Subcutaneous abdominal adipose tissue (tissue), 5 donors: ENCODE measurements around the gene SELENOO.

Experiments
- H3K27ac ChIP-seq: one replicate; pipeline ENCODE4 v1.7.0; 2013; ENCODE audit warnings: low read depth, mild to moderate bottlenecking, inconsistent platforms, low read length, moderate library complexity
- H3K27me3 ChIP-seq, 5 donors: one replicate each; pipeline ENCODE4 v1.7.0; 2013; ENCODE audit warnings: low read length in 5 of 5, inconsistent platforms in 1 of 5; ENCODE audit not compliant: control insufficient read depth in 5 of 5, insufficient read depth in 4 of 5
- H3K36me3 ChIP-seq, 5 donors: one replicate each; pipeline ENCODE4 v1.7.0; 2013; ENCODE audit warnings: low read length in 5 of 5; ENCODE audit not compliant: control insufficient read depth in 5 of 5, insufficient read depth in 5 of 5
- H3K4me1 ChIP-seq, 5 donors: one replicate each; pipeline ENCODE4 v1.7.0; 2013; ENCODE audit warnings: low read length in 5 of 5, mild to moderate bottlenecking in 3 of 5, moderate library complexity in 1 of 5; ENCODE audit not compliant: control insufficient read depth in 5 of 5, insufficient read depth in 5 of 5
- H3K4me3 ChIP-seq, 5 donors: one replicate each; pipeline ENCODE4 v1.7.0; 2013; ENCODE audit warnings: low read length in 5 of 5, low read depth in 1 of 5
- H3K9ac ChIP-seq, 5 donors: one replicate each; pipeline ENCODE4 v1.7.0; 2013; ENCODE audit warnings: low read length in 5 of 5, mild to moderate bottlenecking in 4 of 5, moderate library complexity in 3 of 5
- H3K9me3 ChIP-seq, 5 donors: one replicate each; pipeline ENCODE4 v1.7.0; 2013; ENCODE audit warnings: low read length in 5 of 5; ENCODE audit not compliant: control insufficient read depth in 5 of 5
- donor health status: healthy.
- donor health status: healthy.
- donor health status: healthy.
- donor health status: healthy.
- donor health status: healthy.

The SELENOO gene

DNA sequence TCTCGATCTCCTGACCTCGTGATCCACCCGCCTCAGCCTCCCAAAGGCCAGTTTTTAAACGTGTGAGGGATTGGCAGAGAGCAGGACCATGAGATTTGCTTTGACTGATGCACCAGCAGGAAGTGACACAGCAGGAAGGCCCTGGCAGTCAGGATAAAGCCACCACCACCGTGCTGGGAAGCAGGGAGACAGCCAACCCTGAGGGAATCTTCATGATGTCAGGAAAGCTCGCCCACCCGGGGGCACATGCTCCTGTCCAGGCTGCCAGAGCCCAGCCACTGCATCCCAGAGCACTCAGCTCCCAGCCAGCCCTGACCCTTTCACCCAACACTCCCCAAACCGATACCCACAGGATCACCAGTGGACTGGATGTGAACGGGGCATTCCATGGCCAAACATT lies 37.9 kb downstream of the SELENOO start:
- Histone ChIP-seq H3K27me3 (no peaks in the 10 kb centered on the region), H3K4me3 (no peak overlapping the region), H3K36me3 (peaks cover 0 to 38% (median 30%) of the 10 kb centered on the region in 5 donors), H3K27ac (no peak overlapping the region), H3K4me1 (peaks cover 5 to 32% (median 28%) of the 10 kb centered on the region in 5 donors), H3K9me3 (no peaks in the 10 kb centered on the region), H3K9ac (no peak overlapping the region)

DNA sequence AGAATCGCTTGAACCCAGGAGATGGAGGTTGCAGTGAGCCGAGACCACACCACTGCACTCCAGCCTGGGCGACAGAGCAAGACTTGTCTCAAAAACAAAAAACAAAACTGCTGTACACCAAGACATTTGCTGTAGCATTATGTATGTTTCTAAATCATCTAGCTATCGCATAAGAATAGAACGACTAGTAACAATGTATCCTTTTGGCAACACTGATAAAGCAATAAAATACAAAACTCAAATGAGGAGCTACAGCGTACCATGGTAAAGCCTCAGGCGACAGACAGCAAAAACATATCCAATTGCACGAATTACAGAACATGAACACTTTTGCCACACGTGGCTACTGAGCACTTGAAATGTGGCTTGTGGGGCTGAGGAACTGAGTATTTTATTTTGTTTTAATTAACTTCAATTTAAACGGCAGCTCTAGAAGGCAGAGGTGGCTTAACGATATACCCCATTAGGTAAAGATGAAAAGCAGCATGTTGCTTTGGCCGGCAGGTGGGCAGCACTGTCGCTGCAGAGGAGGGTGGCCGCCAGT lies 41.7 kb downstream of the SELENOO start:
- H3K4me1 ChIP-seq, result peaks cover 5 to 54% (median 48%) of the 10 kb centered on the region in 5 donors

DNA sequence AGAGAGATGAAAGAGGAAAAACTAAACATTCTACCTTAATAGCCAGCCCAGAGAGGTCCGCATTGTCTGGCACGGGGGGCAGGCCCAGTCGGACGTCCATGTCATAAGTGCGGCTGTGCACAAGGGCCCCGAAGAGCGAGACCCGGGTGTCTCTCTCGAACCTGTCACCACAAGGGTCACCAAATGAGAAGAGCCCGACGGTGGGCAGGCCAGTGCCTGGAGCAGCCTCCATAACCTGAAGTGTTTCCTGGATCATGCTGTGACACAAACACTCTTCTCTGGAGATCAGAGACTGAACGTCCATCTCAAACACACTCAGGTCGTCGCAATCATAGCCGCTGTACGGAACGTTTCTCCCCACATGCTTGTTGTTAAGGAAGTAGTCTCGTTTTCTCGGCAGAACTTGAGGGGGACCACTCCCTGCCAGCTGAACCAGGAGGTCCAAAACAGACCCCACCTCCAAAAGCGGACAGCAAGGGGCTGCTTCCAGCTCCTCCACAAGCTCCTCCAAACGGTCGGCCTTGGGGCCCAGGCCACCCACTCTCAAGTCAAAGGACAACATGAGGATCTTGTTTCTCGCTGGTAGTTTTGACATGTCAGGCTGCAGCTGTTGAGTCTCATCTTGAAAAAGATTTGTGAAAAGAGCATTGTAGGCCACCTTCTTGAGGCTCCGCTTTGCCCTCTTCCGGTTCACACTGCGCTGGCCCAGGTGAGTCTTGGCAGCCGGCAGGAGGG lies 43.0 kb downstream of the SELENOO start:
- H3K4me1 ChIP-seq, result peaks cover 5 to 59% (median 49%) of the 10 kb centered on the region in 5 donors
- H3K36me3 ChIP-seq, result peaks cover 0 to 34% (median 24%) of the 10 kb centered on the region in 5 donors
- H3K4me3 ChIP-seq, result peak overlapping the region; percentile 90 to 99 (median 95)
- H3K9ac ChIP-seq, result peak overlapping the region; percentile 81 to 99 (median 96)
- peak overlapping the region; percentile 93 for H3K27ac ChIP-seq
- no peaks in the 10 kb centered on the region for H3K27me3 ChIP-seq
- H3K9me3 ChIP-seq, result no peaks in the 10 kb centered on the region

More for the DNA sequence above, 41.7 kb downstream of the SELENOO start:
- H3K9me3 ChIP-seq, result no peaks in the 10 kb centered on the region
- peak overlapping the region; percentile 38 to 99 (median 67) for H3K4me3 ChIP-seq
- no peaks in the 10 kb centered on the region for H3K27me3 ChIP-seq
- no peak overlapping the region for H3K27ac ChIP-seq
- peak overlapping the region; percentile 40 to 69 (median 66) for H3K9ac ChIP-seq
- H3K36me3 ChIP-seq, result peaks cover 0 to 39% (median 23%) of the 10 kb centered on the region in 5 donors

DNA sequence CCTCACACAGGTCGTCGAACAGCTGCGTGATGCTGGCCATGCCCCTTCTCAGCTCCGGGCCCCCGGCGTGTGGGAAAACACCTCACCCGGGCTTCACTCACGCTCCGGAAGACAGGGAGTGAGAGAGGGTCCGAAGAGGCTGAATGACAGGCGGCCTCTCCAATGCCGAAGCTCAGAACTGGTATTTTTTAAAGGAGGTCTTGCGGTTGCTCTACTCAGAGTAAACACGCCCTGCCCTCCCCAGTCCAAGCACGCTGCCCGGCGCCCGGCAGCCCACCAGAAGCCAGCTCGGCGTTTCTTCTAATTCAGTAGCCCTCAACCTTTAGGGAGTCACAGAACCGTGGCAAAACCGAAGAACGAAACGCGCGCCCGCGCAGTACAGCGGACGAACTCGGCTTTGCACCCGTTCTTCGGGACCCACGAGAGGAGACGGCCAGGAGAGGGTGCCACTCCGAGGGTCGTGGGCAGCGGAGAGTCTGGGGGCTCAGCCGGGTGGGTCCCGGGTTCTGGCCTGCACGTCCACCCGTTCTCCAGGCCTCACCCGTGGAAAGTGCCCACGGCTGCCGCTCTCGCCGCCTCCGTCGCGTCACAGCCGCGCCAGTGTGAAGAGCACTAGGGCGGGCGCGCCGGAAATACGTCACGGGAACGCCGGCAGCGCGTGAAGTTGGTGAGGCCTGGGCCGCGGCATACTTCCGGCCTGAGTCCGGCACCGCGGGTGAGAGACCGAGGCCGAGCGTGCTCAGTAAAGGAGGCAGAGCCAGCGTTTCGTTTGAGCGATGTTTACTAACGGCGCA lies 43.8 kb downstream of the SELENOO start, which contains the start of gene TUBGCP6:
Gene TUBGCP6, minus strand, starts transcription at position 604 of the 794 bp plus-strand sequence. Its CDS starts 564 bp downstream, at position 40.
- H3K4me3 ChIP-seq, result peak within 1 kb of the TSS; percentile 90 to 99 (median 95)

DNA sequence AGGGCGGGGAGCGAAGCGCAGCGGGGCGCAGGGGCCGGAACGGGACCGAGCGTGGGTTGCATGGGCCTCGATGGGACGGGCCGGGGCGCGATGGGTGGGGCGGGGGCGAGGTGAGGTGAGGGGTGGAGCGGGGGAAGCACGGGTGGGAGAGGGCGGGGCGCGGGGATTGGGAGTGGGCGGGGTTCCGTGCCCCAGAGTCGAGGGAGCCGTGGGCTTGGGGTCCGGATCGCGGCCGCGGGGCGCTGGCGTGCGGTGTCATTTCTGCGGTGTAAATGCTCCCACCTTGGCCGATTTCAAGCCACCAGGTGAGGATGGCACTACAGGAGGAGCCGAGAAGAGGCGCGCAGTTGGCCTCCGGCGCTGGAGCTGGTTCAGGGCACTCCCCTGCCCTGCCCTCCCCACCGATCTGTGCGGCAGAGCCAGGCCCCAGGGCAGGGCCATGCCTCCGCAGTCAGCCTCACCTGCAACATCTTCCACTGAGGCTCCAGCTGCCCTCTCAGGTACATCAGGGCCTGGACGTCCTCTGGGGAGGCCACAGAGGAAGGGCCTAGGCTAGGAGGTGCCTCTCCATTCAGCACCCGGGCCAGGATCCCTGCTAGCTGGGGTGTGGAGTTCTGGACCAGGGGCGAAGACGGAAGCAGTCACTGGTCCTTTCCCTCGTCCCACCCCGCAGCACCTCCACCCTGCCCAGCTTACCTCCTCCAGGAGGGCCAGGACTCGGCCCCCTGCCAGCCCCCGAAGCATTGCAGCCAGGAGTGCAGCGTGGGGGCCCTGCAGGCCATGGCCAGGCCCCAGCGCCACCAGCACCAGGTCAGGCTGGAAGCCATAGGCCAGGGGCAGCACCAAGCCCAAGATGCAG lies 44.6 kb downstream of the SELENOO start:
- H3K9me3 ChIP-seq, result no peaks in the 10 kb centered on the region
- H3K9ac ChIP-seq, result peak overlapping the region; percentile 68 to 99 (median 96)
- H3K36me3 ChIP-seq, result peaks cover 0 to 20% (median 15%) of the 10 kb centered on the region in 5 donors
- peaks cover 11 to 72% (median 59%) of the 10 kb centered on the region in 5 donors for H3K4me1 ChIP-seq
- H3K27me3 ChIP-seq, result no peaks in the 10 kb centered on the region
- H3K4me3 ChIP-seq, result peak overlapping the region; percentile 68 to 99 (median 95)
- H3K27ac ChIP-seq, result peak overlapping the region; percentile 93

More for the DNA sequence above, 43.8 kb downstream of the SELENOO start, which contains the start of gene TUBGCP6:
- Histone ChIP-seq H3K27ac (peak within 1 kb of the TSS; percentile 93), H3K27me3 (no peaks in the 10 kb centered on the region), H3K4me1 (peaks cover 5 to 63% (median 50%) of the 10 kb centered on the region in 5 donors), H3K9ac (peak within 1 kb of the TSS; percentile 81 to 99 (median 96)), H3K36me3 (peaks cover 0 to 27% (median 22%) of the 10 kb centered on the region in 5 donors), H3K9me3 (no peaks in the 10 kb centered on the region)

DNA sequence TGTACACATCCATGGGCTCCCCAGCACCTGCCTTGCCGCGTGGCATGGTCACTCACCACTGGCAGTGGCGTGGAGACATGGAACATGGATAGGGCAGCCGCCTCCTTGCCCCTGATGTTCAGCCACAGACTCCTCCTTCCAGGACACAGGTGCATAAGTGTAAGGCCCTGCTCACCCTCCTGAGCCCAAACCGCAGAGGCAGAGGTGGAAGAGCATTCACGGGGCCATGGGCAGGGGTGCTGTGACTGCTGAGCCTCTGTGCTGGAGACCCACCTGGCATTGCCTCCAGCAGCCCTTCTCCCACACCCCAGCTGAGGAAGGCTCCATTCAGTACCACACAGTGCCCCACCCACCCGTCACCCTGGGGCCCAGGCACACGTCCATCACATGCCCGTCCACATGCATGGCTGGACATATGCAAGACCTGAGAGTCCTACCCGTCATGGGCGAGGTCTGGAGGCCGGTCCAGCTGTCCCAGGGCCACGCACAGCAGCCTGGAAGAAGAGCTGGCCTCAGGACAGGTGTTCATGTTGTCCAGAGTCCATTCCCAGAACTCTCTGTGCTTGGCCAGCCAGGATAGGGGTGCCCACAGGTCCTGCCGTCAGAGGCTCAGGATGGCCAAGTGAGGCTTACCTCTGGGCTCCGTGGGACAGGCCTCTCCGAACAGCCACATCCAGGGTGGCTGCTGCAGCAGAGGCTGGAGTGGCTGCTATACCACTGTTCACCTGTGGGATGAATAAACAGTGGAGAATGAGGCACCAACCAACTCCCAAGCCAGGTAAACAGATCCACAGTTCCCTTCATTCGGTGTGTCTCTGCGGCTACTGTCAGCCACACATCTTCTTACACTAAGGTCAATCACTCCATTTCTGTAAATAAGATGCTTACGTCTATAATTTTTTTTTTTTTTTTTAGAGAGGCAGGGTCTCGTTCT lies 45.7 kb downstream of the SELENOO start:
- H3K9ac ChIP-seq, result peak overlapping the region in 4 of 5 donors; percentile 94 to 98 (median 95)
- no peaks in the 10 kb centered on the region for H3K27me3 ChIP-seq
- H3K4me3 ChIP-seq, result no peak overlapping the region
- H3K9me3 ChIP-seq, result no peaks in the 10 kb centered on the region
- peaks cover 0 to 20% (median 15%) of the 10 kb centered on the region in 5 donors for H3K36me3 ChIP-seq
- H3K27ac ChIP-seq, result no peak overlapping the region
- H3K4me1 ChIP-seq, result peaks cover 9 to 72% (median 59%) of the 10 kb centered on the region in 5 donors

DNA sequence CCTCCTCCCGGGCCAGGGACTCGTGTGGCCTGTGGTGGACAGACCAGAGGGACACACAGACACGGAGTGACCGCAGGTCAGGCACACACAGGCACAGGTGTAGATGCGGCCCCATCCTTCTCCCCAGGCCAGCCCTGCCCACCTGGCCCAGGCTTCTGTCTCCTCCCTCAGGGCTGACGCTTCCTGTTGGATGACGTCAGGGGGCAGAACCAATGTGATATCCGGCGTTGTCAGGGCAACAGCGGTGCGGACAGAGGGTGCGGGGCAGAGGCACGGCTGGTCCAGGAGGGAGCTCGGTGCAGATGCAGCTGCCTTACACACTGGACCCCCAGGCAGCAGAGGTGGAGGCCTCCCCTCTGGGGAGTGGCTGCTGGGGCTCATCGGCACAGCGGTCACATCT lies 46.9 kb downstream of the SELENOO start:
- H3K4me1 ChIP-seq, result peaks cover 5 to 69% (median 54%) of the 10 kb centered on the region in 5 donors
- peak overlapping the region in 1 of 5 donors; percentile 1 for H3K9ac ChIP-seq
- no peak overlapping the region for H3K4me3 ChIP-seq
- no peaks in the 10 kb centered on the region for H3K9me3 ChIP-seq
- no peaks in the 10 kb centered on the region for H3K27me3 ChIP-seq
- H3K36me3 ChIP-seq, result peaks cover 0 to 20% (median 15%) of the 10 kb centered on the region in 5 donors
- no peak overlapping the region for H3K27ac ChIP-seq

DNA sequence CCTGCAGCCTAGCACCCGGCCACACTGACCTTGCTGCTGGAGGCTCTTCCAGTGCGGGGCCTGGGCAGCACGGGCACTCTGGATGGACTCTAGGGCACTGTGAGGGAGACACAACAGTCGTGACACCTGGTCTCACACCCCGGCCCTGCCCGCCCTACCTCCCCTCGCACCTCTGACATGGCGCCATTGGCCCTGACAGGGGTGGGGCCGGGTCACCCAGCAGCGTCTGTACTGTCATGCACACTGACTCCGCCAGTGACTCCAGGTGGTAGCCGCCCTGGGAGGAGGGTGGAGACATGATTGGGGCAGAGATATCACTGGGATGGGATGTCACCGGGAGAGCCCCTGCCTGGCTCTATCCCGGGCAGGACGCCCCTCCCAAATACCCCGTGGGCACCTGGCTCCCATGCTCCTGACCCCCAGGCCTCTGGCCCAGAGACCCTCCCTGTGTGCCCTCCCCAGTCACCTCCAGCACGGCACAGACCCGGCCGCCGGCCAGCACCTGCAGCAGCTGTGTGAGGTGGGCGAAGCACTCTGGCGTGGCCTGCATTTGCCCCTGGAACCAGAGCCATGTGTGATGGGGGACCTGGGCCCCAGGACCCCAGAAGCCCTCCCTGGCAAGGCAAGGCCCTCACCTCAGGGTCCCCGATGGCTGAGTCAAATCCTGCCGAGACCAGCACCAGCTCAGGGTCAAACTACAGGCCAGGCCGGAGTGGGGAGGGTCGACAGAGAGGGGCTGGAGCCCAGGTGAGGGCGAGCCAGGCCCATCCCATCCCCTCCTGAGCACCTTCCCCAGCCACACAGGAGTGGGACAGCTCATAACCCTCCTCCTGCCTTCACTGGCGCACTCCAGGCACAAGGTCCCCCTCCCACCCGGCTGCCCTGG lies 47.6 kb downstream of the SELENOO start:
- no peak overlapping the region for H3K4me3 ChIP-seq
- H3K27me3 ChIP-seq, result no peaks in the 10 kb centered on the region
- no peaks in the 10 kb centered on the region for H3K9me3 ChIP-seq
- H3K27ac ChIP-seq, result no peak overlapping the region
- H3K36me3 ChIP-seq, result peaks cover 0 to 20% (median 15%) of the 10 kb centered on the region in 5 donors
- H3K4me1 ChIP-seq, result peaks cover 5 to 62% (median 47%) of the 10 kb centered on the region in 5 donors
- no peak overlapping the region for H3K9ac ChIP-seq
